KOPT-K1 (cell line): ENCODE measurements around the gene GABRR1.

Source experiments
- H3K27ac ChIP-seq: fragments of 200-600 bp; sonication (generic); 2 replicates; pipeline ENCODE4 v1.5.1; 2016; ENCODE audit warnings: antibody characterized with exemption, mild to moderate bottlenecking, low read depth, low read length; ENCODE audit not compliant: poor library complexity, severe bottlenecking
- H3K36me3 ChIP-seq: fragments of 200-600 bp; sonication (generic); 2 replicates; pipeline ENCODE4 v1.5.1; 2017; ENCODE audit warnings: antibody characterized with exemption, mild to moderate bottlenecking, low read length, moderate library complexity; ENCODE audit not compliant: insufficient read depth
- H3K9me3 ChIP-seq: fragments of 200-600 bp; sonication (generic); 2 replicates; pipeline ENCODE4 v1.5.1; 2017; ENCODE audit warnings: antibody characterized with exemption, low read length, mild to moderate bottlenecking; ENCODE audit not compliant: insufficient read depth, poor library complexity, severe bottlenecking

Gene GABRR1

GRCh38 chr6:89199579-89199978, 17.6 kb downstream of the GABRR1 start:
- Histone ChIP-seq H3K27ac (no peak overlapping the region), H3K9me3 (peaks cover 8% of the 10 kb centered on the region), H3K36me3 (no peaks in the 10 kb centered on the region)

- Histone ChIP-seq H3K9me3 (peaks cover 16% of the 10 kb centered on the region), H3K27ac (no peak overlapping the region), H3K36me3 (no peaks in the 10 kb centered on the region)
Observed at GRCh38 chr6:89198235-89198634, 18.9 kb downstream of the GABRR1 start.

GRCh38 chr6:89197141-89197540, 20.0 kb downstream of the GABRR1 start:
- Histone ChIP-seq H3K36me3 (no peaks in the 10 kb centered on the region), H3K9me3 (peaks cover 16% of the 10 kb centered on the region), H3K27ac (no peak overlapping the region)

GRCh38 chr6:89194559-89194958, 22.6 kb downstream of the GABRR1 start:
- Histone ChIP-seq H3K27ac (no peak overlapping the region), H3K9me3 (peaks cover 16% of the 10 kb centered on the region), H3K36me3 (no peaks in the 10 kb centered on the region)

- Histone ChIP-seq H3K27ac (no peak overlapping the region), H3K36me3 (no peaks in the 10 kb centered on the region), H3K9me3 (peaks cover 16% of the 10 kb centered on the region)
Observed at GRCh38 chr6:89190741-89191140, 26.4 kb downstream of the GABRR1 start.

GRCh38 chr6:89187504-89187903, 29.7 kb downstream of the GABRR1 start:
- H3K9me3 ChIP-seq, result no peaks in the 10 kb centered on the region
- no peak overlapping the region for H3K27ac ChIP-seq
- no peaks in the 10 kb centered on the region for H3K36me3 ChIP-seq

GRCh38 chr6:89186762-89187161, 30.4 kb downstream of the GABRR1 start:
- no peak overlapping the region for H3K27ac ChIP-seq
- no peaks in the 10 kb centered on the region for H3K9me3 ChIP-seq
- H3K36me3 ChIP-seq, result no peaks in the 10 kb centered on the region

- Histone ChIP-seq H3K9me3 (no peaks in the 10 kb centered on the region), H3K27ac (no peak overlapping the region), H3K36me3 (no peaks in the 10 kb centered on the region)
Observed at GRCh38 chr6:89184344-89184743, 32.8 kb downstream of the GABRR1 start.

- Histone ChIP-seq H3K36me3 (no peaks in the 10 kb centered on the region), H3K27ac (no peak overlapping the region), H3K9me3 (no peaks in the 10 kb centered on the region)
Observed at GRCh38 chr6:89183294-89183693, 33.9 kb downstream of the GABRR1 start.

- Histone ChIP-seq H3K9me3 (no peaks in the 10 kb centered on the region), H3K36me3 (no peaks in the 10 kb centered on the region), H3K27ac (no peak overlapping the region)
Observed at GRCh38 chr6:89180971-89181370, 36.2 kb downstream of the GABRR1 start.

GRCh38 chr6:89180112-89180511, 37.0 kb downstream of the GABRR1 start:
- no peak overlapping the region for H3K27ac ChIP-seq
- no peaks in the 10 kb centered on the region for H3K36me3 ChIP-seq
- no peaks in the 10 kb centered on the region for H3K9me3 ChIP-seq

- Histone ChIP-seq H3K36me3 (no peaks in the 10 kb centered on the region), H3K27ac (no peak overlapping the region), H3K9me3 (no peaks in the 10 kb centered on the region)
Observed at GRCh38 chr6:89173634-89174033, 43.5 kb downstream of the GABRR1 start.

GRCh38 chr6:89172131-89172530, 45.0 kb downstream of the GABRR1 start:
- Histone ChIP-seq H3K9me3 (no peaks in the 10 kb centered on the region), H3K36me3 (no peaks in the 10 kb centered on the region), H3K27ac (no peak overlapping the region)

- H3K9me3 ChIP-seq, result no peaks in the 10 kb centered on the region
- peaks cover 89% of the 10 kb centered on the region for H3K36me3 ChIP-seq
- no peak overlapping the region for H3K27ac ChIP-seq
Observed at GRCh38 chr6:89162047-89162371, 55.1 kb downstream of the GABRR1 start.

- no peaks in the 10 kb centered on the region for H3K9me3 ChIP-seq
- H3K27ac ChIP-seq, result no peak overlapping the region
- peaks cover 91% of the 10 kb centered on the region for H3K36me3 ChIP-seq
Observed at GRCh38 chr6:89161326-89162046, 55.7 kb downstream of the GABRR1 start.

GRCh38 chr6:89160331-89161092, 56.6 kb downstream of the GABRR1 start:
- Histone ChIP-seq H3K36me3 (peaks cover 94% of the 10 kb centered on the region), H3K27ac (no peak overlapping the region), H3K9me3 (no peaks in the 10 kb centered on the region)
